GM18909 (cell line): Measurements from ENCODE around the gene MAGEB6B.
"Not testable (repeated sequence)": the region's sequence is repeated elsewhere in the genome, so short reads cannot be mapped to it uniquely, and the experiment has no call there.

Experiments used
- ATAC-seq: cut with Tn5 transposase; IDR thresholded peaks from one replicate; pipeline ENCODE4 v1.9.1; 2021; ENCODE audit warnings: mild to moderate bottlenecking; ENCODE audit not compliant: unreplicated experiment, poor library complexity

The MAGEB6B gene, protein sequence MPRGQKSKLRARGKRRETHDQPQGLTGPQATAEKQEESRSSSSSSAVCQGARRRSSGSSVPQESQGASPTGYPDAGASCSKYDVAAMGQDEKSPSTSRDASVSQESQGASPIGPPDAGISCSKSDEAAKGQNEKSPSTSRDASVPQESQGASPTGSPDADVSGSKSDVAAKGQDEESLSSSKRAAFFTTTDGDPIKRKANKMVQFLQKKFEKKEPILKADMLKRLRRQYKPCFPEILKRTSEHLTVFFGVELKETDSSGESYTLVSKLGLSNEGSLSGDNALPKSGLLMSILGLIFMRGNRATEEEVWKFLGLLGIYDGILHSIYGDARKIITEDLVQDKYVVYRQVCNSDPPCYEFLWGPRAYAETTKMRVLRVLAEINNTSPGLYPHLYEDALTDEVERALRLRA

DNA sequence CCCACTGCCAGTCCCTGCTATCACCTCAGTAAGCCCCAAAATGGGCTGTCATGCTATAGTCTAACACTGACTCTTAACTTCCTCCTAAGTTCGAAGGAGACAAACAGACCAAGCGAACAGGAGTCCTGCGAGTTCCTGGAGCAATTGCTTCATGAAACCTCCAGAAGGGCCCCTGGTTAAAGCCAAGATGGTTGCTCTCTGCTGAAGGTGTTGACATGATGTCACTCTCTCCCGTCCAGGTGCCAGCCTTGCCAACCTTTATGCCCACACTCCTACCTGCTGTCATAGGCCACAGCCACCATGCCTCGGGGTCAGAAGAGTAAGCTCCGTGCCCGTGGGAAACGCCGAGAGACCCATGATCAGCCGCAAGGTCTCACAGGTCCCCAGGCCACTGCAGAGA lies at the start of gene MAGEB6B:
MAGEB6B (plus strand) TSS at position 301 of the 400 bp plus-strand sequence; CDS start at position 301, 0 bp downstream.
- ATAC-seq = no peak

DNA sequence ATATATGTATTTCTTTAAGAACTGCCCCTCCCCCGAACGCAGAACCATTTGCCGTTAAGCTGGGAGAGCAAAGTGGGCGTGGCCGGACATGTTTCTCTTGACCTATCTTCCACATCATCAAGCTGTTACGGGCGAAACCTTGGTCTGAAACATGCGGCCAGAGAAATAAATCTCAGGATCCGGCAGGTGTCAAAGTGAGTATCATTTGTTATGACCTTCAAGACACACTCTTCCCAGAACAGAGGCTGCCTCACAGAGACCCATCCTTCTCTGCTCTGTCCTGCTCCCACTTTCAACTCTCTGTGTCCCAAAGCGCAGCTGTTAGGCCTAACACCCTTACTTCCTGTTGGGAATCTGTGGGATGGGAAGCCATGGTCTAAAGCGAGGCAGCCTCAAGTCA lies 22.1 kb upstream of the MAGEB6B start, which contains the start of gene MAGEB18:
MAGEB18 (plus strand) TSS at position 70 of the 400 bp plus-strand sequence. CDS start 643 bp downstream, outside the sequence.
- ATAC-seq = no peak

DNA sequence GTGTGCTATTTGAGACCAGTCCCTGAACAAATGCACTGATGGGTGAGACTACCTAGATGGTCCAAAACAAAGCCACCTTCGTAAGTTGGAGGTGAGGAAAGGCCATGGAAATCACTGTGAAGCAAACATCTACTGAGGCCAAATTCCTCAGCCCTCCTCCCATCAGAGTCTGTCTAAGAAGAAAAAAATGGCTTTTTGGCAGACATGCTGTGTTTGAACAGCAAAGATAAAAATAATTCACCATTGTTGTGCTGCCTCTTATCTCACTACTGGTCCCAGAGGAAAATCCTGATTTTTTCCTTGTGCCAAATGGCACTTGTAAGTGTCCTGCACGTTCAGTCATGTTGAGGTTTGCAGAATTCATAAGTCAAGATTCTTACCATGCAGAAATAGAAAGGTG lies 14.4 kb upstream of the MAGEB6B start:
- no peak for ATAC-seq

DNA sequence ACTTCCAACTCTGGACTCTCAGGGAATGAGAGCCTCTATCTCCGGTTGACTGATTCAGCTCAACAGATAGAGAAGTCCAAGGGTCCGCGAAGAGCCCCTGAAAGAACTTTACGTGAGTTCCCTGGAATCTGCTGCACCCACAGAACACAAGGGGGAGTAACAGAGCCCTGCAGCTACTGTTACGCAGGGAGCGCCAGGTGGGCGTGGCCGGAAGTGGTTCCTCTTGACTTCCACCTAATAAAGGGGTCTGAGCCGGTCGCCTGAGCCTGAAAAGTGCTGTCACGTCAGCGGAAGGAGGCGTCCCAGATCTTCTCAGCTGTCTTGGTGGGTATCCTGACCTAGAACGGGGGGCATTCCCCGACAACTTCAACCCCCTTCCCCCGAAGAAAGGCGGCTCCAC lies 31.8 kb downstream of the MAGEB6B start, which contains the start of gene MAGEB6:
MAGEB6 (plus strand) TSS at position 237 of the 400 bp plus-strand sequence. CDS start 1,407 bp downstream, outside the sequence.
- ATAC-seq = no peak

DNA sequence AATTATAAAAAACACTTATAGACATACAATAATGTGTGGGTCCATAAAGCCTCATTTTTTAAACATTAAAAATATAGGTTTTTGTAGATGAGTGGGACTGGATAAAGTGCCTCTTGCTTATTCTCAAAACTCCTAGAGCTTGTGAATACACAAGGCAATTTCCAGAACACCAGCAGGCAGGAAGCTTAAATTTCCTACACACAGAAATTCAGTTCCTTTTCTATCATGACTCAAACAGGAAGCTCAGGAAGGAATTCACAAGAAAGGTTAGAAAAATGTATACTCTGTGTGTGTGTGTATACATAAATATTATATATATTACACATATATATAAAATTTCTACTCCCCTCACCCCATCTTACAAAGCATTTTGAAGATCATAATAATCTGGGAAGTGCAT lies 43.2 kb downstream of the MAGEB6B start:
- ATAC-seq = no peak

DNA sequence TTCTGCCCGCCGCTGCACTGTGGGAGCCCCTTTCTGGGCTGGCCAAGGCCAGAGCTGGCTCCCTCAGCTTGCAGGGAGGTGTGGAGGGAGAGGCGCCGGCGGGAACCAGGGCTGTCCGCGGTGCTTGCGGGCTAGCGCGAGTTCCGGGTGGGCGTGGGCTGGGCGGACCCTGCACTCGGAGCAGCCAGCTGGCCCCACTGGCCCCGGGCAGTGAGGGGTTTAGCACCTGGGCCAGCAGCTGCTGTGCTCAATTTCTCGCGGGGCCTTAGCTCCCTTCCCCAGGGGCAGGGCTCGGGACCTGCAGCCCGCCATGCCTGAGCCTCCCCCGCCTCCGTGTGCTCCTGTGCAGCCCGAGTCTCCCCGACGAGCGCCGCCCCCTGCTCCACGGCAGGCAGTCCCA lies 44.3 kb downstream of the MAGEB6B start:
- ATAC-seq = not testable (repeated sequence)

DNA sequence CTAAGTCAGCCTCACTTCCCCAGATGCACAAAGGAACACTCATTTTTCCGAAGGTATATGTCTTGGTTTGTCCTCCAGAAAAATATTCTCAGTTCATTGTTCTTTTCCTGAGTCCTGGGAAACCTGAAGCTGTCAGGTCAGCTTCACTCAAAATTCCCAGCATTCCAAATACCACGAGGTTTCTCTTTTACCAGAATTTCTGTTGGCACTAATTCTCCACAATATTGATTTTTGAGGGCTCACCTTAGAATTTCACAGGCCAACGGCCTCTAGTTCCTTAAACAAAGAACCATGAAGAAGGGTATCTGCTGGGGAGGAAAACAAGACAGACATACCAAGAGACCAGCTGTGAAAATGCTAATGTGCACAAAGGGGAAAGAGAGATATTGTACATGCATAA lies 47.6 kb downstream of the MAGEB6B start:
- ATAC-seq = no peak
